Uterus (tissue), 4 donors: ENCODE data around the gene DENND1A. TPM values are rescaled to one million over a fixed set of nuclear protein-coding genes. Genes with fewer than 3 reads are reported as not detected.

ENCODE experiments used
- DNase-seq, 2 donors: peaks; one replicate each; pipeline ENCODE4 v3.0.0-alpha.2; 2019 to 2020
- H3K27ac ChIP-seq, 2 donors: fragments of 200-600 bp; sonication (generic); 1 replicate in 1 of 2; 2 replicates in 1 of 2; pipeline ENCODE4 v1.5.1; 2016 to 2018
- H3K27me3 ChIP-seq, 2 donors: fragments of 200-600 bp; sonication (generic); one replicate each; pipeline ENCODE4 v1.5.1; 2018 to 2019; ENCODE audit warnings: control low read depth in 1 of 2
- H3K36me3 ChIP-seq, 2 donors: fragments of 200-600 bp; sonication (generic); one replicate each; pipeline ENCODE4 v1.5.1; 2019; ENCODE audit warnings: control low read depth in 1 of 2
- H3K4me1 ChIP-seq, 2 donors: fragments of 200-600 bp; sonication (generic); one replicate each; pipeline ENCODE4 v1.5.1; 2018 to 2019; ENCODE audit warnings: control low read depth in 1 of 2
- H3K4me3 ChIP-seq, 2 donors: fragments of 200-600 bp; sonication (generic); 1 replicate in 1 of 2; 2 replicates in 1 of 2; pipeline ENCODE4 v1.5.1; 2018 to 2019; ENCODE audit warnings: mild to moderate bottlenecking in 1 of 2
- H3K9me3 ChIP-seq, 2 donors: fragments of 200-600 bp; sonication (generic); one replicate each; pipeline ENCODE4 v1.5.1; 2019; ENCODE audit warnings: control low read depth in 1 of 2
- POLR2A ChIP-seq, 2 donors: fragments of 450-650 bp; IDR thresholded peaks; one replicate each; pipeline ENCODE4 v1.6.1; 2016; ENCODE audit warnings: antibody characterized with exemption in 2 of 2, mild to moderate bottlenecking in 1 of 2, moderate library complexity in 1 of 2
- intact Hi-C: fragments of 100-400 bp; cut with DNase I; formaldehyde crosslinking; loops from one replicate; pipeline ENCODE4 v1.15.1; 2023; ENCODE audit warnings: low total_unique reads
- total RNA-seq, 4 donors: library from RNA; depleted of rRNA in 3 of 4; stranded (reverse); fragments of >200 nt in 3 of 4; gene quantifications; one replicate each; pipeline versions ENCODE4 v1.1.0 to v1.2.4, GENCODE V29; 2014 to 2023
- TF ChIP-seq, protein P1 (sequence below), 4 experiments: fragments of 200-600 bp in 2 of 4; fragments of 450-650 bp in 2 of 4; sonication (generic) in 2 of 4; IDR thresholded peaks; one replicate each; pipeline ENCODE4 v1.5.1; 2016 to 2019; ENCODE audit warnings: antibody characterized with exemption in 4 of 4, mild to moderate bottlenecking in 2 of 4, moderate library complexity in 1 of 4
- donor health status: DM: yes; HTN: yes; CAD: no.

Gene DENND1A
- total RNA-seq, 4 donors from 2014 or later, result 10.8 to 34.5 (median 22.6) TPM

DNA sequence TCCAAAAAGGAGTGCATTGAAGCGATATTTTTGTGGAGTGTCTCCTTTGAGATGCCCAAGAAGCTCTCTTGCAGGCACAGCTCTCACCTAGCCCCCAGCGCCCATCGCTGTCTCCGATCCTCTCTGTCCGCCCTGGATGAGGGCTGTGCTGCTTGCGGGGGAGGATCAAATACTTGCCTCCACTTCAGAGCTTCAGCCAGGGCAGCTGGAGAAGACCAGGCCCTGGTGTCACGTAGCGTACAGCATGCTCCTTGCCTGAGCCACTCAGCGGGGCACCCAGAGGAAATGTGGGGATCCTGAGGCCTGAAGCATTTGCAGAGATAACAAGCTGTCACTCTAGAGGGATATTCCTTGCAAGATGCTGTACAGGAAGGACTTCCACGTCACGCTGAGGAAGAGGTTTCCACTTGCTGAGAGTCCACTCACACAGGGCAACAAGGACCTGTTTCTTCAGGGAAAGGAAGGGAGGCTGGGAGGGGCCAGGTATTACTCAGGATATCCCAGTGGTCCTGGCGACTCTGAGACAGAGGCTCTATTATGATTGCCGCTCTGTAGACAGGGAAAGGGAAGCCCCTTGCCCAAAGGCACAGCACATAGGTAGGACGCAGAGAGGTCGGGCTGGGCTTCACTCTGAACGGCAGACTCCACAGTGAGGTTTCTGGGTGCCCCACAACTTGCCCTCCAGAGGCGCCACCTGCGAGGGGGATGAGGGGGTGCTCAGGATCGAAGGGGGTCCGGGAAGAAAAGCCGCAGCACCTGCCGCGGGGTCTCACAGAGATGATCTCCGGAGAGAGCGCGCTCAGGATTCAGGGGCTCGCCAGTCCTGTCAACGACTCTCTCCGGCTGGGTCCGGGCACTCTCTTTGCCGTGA is 510.0 kb downstream of the DENND1A start:
- H3K9me3 ChIP-seq, result no peaks in the 10 kb centered on the region
- H3K4me1 ChIP-seq, result no peaks in the 10 kb centered on the region
- H3K36me3 ChIP-seq, result no peaks in the 10 kb centered on the region
- H3K4me3 ChIP-seq, result no peak overlapping the region
- no peaks in the 10 kb centered on the region for H3K27me3 ChIP-seq
- H3K27ac ChIP-seq, result no peak overlapping the region
- intact Hi-C loops, result no loop called here
- DNase-seq, result peak in 1 of 2 donors; percentile 6
- TF ChIP-seq, protein P1, sequence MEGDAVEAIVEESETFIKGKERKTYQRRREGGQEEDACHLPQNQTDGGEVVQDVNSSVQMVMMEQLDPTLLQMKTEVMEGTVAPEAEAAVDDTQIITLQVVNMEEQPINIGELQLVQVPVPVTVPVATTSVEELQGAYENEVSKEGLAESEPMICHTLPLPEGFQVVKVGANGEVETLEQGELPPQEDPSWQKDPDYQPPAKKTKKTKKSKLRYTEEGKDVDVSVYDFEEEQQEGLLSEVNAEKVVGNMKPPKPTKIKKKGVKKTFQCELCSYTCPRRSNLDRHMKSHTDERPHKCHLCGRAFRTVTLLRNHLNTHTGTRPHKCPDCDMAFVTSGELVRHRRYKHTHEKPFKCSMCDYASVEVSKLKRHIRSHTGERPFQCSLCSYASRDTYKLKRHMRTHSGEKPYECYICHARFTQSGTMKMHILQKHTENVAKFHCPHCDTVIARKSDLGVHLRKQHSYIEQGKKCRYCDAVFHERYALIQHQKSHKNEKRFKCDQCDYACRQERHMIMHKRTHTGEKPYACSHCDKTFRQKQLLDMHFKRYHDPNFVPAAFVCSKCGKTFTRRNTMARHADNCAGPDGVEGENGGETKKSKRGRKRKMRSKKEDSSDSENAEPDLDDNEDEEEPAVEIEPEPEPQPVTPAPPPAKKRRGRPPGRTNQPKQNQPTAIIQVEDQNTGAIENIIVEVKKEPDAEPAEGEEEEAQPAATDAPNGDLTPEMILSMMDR (IDR thresholded peaks at IDR 0.05), result no peak
- TF ChIP-seq POLR2A (IDR thresholded peaks at IDR 0.05), result no peak

DNA sequence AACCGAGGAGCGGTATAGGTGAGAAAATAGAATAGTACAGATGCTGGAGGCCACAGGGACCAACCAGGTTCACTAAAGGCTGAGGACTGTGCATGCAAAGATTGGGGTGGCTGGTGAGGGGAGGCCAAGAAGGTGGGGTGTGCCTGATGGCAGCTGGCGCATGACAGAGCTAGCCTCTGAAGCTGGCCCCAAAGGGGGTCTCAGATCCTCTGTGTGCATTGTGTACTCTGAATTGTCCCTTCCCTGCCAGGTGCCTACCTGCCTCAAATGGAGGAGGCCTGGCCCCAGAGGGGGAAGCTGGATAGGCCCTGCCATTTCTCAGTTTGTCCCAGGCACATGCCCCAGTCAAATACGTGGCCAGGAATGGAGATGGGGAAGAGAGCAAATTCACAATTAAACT is 510.8 kb downstream of the DENND1A start:
- intact Hi-C loops, result no loop called here
- peak in 1 of 2 donors; percentile 4 for DNase-seq
- no peaks in the 10 kb centered on the region for H3K36me3 ChIP-seq
- no peak overlapping the region for H3K27ac ChIP-seq
- no peaks in the 10 kb centered on the region for H3K9me3 ChIP-seq
- TF ChIP-seq, protein P1 (IDR thresholded peaks at IDR 0.05), result no peak
- no peak for TF ChIP-seq POLR2A (IDR thresholded peaks at IDR 0.05)
- H3K27me3 ChIP-seq, result no peaks in the 10 kb centered on the region
- H3K4me1 ChIP-seq, result no peaks in the 10 kb centered on the region
- no peak overlapping the region for H3K4me3 ChIP-seq

DNA sequence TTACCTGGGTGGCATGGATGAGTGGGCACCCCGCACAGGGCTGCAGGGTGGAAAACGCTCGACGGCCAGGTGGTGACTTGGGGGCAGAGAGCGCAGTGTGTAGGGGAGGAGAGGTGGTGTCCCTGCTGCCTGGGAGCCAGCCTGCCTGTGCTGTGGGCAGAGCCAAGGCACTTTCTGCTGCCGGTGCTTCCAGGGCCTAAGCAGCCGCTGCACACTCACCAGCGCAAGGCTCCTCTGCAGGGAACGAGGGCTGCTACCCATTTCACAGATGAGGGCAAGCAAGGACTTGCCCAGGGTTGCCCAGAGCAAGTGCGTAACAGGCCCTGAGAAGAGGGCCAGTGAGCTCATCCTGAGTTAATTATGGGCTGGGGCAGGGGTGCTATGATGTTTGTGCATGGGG is 511.4 kb downstream of the DENND1A start:
- Histone ChIP-seq H3K4me3 (no peak overlapping the region), H3K27ac (no peak overlapping the region), H3K27me3 (no peaks in the 10 kb centered on the region), H3K9me3 (no peaks in the 10 kb centered on the region), H3K4me1 (no peaks in the 10 kb centered on the region), H3K36me3 (no peaks in the 10 kb centered on the region)
- intact Hi-C loops, result no loop called here
- DNase-seq, result no peak
- TF ChIP-seq, protein P1 (IDR thresholded peaks at IDR 0.05), result no peak
- TF ChIP-seq POLR2A (IDR thresholded peaks at IDR 0.05), result no peak

DNA sequence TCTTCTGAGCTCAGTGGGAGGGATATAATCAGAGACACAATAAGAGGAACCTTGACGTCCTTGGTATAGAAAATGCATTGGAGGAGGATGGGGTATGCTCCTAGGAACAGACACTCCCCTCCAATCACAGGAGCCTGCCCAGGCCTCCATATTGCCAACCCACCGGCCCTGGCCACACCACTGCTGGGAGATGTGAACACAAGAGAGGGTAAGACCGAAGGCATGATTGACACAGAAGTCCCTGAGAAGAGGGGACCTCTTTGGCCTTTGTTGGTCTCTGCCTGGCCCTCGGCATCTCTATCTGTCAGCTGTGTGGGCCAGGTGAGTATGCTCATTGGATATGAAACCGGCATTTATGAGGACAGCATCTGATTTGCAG is 511.9 kb downstream of the DENND1A start:
- TF ChIP-seq, protein P1 (IDR thresholded peaks at IDR 0.05), result no peak
- TF ChIP-seq POLR2A (IDR thresholded peaks at IDR 0.05), result no peak
- Histone ChIP-seq H3K9me3 (no peaks in the 10 kb centered on the region), H3K27me3 (no peaks in the 10 kb centered on the region), H3K4me3 (no peak overlapping the region), H3K4me1 (no peaks in the 10 kb centered on the region), H3K36me3 (no peaks in the 10 kb centered on the region), H3K27ac (no peak overlapping the region)
- intact Hi-C loops, result no loop called here
- DNase-seq, result no peak

DNA sequence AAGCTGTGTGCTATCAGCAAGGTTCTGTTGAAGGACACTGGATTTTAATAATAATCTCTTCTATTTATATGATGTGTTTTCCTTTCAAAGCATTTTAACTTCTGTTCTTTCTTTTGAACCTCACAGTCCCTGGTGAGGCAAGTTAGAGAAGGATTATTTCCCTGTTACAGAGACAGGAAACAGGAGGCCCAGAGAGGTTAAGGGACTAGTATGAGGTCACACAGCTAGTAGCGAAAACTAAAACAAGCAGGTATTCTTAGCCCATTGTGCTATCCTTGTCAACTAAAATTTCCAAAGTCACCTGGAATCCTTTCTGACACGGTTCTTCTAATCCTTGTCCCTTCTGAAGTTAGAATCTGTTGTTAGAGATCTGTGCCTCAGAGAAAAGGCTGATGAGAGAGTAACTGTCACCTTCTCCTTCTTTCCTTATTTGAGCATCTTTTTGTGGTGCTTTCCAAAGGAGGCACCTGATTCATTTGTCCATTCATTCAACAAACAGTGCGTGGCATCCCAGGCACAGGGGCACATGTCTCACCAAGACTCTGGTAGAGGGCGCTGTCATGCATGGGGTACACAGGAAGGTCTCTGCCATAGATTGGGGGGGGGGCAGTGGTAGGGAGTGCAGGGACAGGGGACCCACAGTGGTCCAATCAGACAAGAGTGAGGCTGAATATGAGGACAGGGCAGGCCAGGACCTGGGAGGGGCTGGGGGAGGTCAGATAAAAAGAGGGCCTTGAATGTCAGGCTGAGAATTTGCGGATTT is 512.5 kb downstream of the DENND1A start:
- Histone ChIP-seq H3K27me3 (no peaks in the 10 kb centered on the region), H3K27ac (no peak overlapping the region), H3K4me1 (no peaks in the 10 kb centered on the region), H3K4me3 (no peak overlapping the region), H3K36me3 (no peaks in the 10 kb centered on the region), H3K9me3 (no peaks in the 10 kb centered on the region)
- intact Hi-C loops, result no loop called here
- DNase-seq, result no peak
- no peak for TF ChIP-seq POLR2A (IDR thresholded peaks at IDR 0.05)
- TF ChIP-seq, protein P1 (IDR thresholded peaks at IDR 0.05), result no peak
